Activated CD8-positive, alpha-beta memory T cell treated with anti-CD3 and anti-CD28 coated beads for 4 hours (primary cell): ENCODE data around the gene CDX1.
A peak's percentile ranks its signal among the peaks of the same experiment; 100 is the strongest.

ENCODE experiments used
- DNase-seq, 2 donors: peaks; one replicate each; pipeline ENCODE4 v3.0.0-alpha.2; 2020; ENCODE audit warnings: low read depth in 2 of 2

The CDX1 gene

GRCh38 chr5:150208187-150209098 is 41.9 kb downstream of the CDX1 start:
- no peak for DNase-seq

- peak in 1 of 2 donors; percentile 5 for DNase-seq
These were observed 42.6 kb downstream of the CDX1 start for GRCh38 chr5:150209099-150209635.

- DNase-seq: no peak
These were observed 44.1 kb downstream of the CDX1 start for GRCh38 chr5:150210644-150211043.

- no peak for DNase-seq
These were observed 44.8 kb downstream of the CDX1 start for GRCh38 chr5:150211156-150212030.

GRCh38 chr5:150213530-150213929 is 47.0 kb downstream of the CDX1 start:
- no peak for DNase-seq

- DNase-seq: no peak
These were observed 47.7 kb downstream of the CDX1 start for GRCh38 chr5:150214289-150214688.

GRCh38 chr5:150215979-150216944 is 49.7 kb downstream of the CDX1 start:
- no peak for DNase-seq

GRCh38 chr5:150217038-150217437 is 50.5 kb downstream of the CDX1 start:
- no peak for DNase-seq

GRCh38 chr5:150217873-150218692 is 51.5 kb downstream of the CDX1 start:
- peak; percentile 58 to 62 for DNase-seq

- DNase-seq: no peak
These were observed 52.1 kb downstream of the CDX1 start for GRCh38 chr5:150218693-150219035.

- DNase-seq: no peak
These were observed 52.6 kb downstream of the CDX1 start for GRCh38 chr5:150219142-150219541.

GRCh38 chr5:150219861-150220260 is 53.3 kb downstream of the CDX1 start:
- DNase-seq: no peak

- DNase-seq: no peak
These were observed 54.9 kb downstream of the CDX1 start for GRCh38 chr5:150221471-150221870.

- no peak for DNase-seq
These were observed 56.3 kb downstream of the CDX1 start for GRCh38 chr5:150222906-150223305.

GRCh38 chr5:150223474-150223873 is 56.9 kb downstream of the CDX1 start:
- no peak for DNase-seq

- DNase-seq: no peak
These were observed 58.0 kb downstream of the CDX1 start for GRCh38 chr5:150224483-150225027.

GRCh38 chr5:150227036-150227435 is 60.5 kb downstream of the CDX1 start:
- no peak for DNase-seq

GRCh38 chr5:150227606-150228273 is 61.2 kb downstream of the CDX1 start:
- DNase-seq: no peak

- DNase-seq: no peak
These were observed 63.0 kb downstream of the CDX1 start for GRCh38 chr5:150229571-150229970.

- no peak for DNase-seq
These were observed 64.3 kb downstream of the CDX1 start for GRCh38 chr5:150230842-150231241.
